Measurements from ENCODE around the gene SDC3.

DNA sequence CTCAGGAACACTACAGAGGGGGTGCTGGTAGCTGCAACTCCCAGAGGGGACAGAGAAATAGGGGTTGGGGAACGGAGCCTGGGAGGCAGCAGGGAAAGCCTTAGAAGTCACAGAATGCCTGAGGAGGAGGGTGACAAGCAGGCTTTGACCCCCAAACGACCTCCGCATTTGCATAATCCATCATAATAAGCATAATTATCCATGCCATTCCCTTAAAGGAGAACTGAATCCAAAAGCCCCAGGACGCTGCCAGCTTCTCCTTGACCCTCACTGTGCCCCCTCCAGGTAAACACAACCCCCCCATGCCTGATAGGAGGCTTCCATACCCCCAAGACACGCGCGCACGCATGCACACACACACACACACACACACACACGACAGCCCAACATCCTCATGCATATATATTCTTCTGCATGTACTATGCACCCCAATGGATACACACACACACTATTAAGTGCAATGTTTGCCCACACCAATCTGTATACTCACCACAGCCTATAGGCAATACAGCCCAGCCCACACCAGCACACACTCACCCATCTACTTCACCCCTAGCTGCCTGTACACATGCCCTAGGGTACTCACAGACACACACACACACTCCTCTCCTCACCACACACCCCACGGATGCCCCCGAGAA, 27.8 kb downstream of the SDC3 start:
- no peak for TF ChIP-seq CTCF (IDR thresholded peaks at IDR 0.05; ENCODE audit: insufficient read depth, low read depth, low read length)
- TF ChIP-seq EZH2 (IDR thresholded peaks at IDR 0.05; ENCODE audit: insufficient read depth, low read length), result no peak

Measured in astrocyte (in vitro differentiated cells and primary cell).